Measurements from ENCODE around the gene DSCAM.
"Not testable (repeated sequence)": the region's sequence is repeated elsewhere in the genome, so short reads cannot be mapped to it uniquely, and the experiment has no call there.

Gene DSCAM

DNA sequence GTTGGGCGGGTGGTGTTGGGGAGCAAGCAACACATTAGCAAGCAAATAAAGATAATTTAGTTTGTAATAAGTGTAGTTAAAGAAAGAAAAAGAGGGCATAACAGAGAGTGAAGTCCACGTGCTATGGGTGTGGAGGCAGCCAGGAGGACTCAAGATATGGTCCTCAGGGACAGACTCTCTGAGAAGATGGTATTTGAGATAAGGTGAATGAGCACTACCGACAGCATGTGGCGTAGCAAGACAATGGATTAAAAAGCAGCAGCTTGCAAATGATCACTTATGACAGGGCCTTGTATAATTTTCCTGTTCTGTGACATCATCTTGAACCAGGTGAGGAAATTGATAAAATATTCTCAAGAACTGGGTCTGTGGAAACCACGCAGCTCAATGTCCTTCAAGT is 491.9 kb downstream of the DSCAM start:
- DNase-seq: no peak

DNA sequence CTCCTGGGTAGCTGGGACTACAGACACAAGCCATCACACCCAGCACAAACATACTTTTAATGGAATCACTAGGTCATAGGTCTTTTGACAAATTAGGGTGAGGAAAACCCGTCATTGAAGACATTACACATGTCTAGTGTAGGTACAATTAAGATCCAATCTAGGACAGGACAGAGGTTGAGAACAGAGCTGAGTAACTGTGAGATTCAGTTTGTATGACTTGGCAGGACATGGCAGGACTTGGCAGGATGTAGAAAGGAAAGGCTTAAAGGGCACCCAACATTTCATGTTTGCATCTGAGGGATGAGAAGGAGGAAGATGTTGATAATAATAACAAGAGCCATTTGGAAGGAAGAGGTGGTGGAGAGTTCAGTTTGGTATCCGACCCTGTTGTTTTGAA is 496.0 kb downstream of the DSCAM start:
- no peak for DNase-seq

DNA sequence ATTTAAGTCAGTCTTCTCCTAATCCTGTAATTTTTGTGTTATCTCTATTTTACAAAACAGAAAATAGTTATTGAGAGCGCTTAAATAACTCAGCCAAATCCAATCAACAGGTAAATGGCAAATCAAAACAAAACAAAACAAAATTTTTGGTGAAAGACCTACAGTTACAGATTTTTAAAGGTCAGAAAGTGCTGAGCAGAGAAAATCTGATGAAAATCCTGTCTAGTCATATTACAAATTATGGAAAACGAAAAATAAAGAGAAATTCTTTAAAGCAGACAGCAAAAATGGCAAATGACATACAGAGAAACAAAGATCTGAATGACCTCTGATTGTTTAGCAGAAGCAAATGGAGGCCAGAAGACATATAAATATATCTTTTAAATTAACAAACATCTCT is 497.4 kb downstream of the DSCAM start:
- no peak for DNase-seq

DNA sequence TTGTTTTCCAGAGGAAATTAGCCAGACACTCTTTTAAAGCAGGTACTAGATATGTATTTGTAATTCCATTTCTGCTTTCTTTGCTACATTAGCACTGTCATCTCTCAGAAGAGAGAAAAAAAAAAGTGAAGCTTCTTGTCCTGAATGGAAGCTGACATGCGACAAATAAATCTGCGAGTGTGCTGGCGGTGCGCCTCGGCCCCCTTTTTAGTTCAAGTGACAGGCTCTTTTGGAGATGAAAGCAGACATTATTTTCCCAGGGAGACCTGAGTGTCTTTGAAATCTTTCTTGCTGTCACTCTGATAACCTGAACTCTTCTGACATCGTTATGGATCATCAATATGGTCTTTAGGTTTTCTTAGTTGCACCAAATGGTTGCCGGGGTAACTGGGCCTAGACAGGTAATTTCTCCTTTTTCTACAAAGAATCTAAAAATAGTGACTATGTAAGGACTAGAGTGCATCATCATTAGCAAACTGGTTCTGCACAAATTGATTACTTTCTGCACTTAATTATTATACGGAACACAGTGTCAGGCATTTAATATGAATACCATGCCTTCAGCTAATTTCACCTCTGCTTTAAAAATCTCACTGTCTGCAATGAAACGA is 501.1 kb downstream of the DSCAM start:
- DNase-seq: no peak

DNA sequence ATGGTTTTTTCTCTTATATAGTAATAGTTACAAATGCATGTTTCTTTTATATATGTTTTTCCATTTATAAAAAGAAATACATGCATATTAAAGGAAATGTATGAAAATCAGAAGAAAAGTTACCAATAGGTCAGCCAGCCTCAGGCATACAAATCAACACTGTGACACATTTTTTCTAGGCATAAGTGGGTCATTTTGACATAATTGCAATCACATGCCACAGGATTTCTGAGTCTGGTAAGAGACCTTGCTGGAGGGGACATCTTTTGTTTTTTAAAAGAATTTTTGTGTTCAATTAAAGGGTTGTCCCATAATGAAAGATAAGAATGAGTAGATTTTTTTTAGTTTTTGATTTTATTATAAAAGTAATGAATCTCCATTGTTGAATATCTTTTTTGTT is 506.6 kb downstream of the DSCAM start:
- DNase-seq: no peak

DNA sequence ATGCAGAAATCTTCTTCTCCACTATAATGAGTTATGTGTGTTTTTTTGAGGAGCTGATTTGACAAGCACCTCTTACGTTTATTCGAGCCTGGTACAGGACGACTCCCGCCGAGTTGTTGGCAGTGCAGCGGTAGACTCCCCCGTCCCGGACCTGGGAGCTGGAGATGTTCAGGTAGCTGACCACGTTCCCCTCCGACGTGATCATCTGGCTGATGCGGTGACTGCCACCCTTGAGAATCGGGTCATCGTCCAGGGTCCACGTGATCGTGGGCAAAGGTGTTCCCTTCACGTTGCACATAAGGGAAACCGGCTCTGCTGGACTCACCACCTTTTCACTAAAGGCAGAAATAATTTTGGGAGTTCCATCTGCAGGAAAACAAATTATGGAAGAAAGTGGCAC is 507.9 kb downstream of the DSCAM start:
- no peak for DNase-seq

DNA sequence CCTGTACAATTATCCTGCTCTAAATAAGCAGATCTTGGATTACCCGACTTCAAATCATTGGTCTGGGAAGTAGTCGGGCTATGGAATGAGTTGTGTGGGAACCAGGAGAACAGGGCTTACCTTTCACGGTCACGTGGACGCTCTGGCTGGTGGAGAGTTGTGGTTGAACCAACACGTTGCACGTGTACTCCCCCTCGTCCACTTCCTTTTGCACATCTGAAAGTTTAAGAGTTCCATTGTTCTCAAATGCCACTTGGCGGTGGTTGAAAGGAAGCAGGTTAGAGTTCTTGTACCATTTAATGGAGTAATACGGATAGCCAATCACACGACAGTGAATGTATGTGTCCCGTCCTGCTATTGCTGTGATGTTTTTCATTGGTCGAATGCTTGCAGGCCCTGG is 509.0 kb downstream of the DSCAM start:
- no peak for DNase-seq

DNA sequence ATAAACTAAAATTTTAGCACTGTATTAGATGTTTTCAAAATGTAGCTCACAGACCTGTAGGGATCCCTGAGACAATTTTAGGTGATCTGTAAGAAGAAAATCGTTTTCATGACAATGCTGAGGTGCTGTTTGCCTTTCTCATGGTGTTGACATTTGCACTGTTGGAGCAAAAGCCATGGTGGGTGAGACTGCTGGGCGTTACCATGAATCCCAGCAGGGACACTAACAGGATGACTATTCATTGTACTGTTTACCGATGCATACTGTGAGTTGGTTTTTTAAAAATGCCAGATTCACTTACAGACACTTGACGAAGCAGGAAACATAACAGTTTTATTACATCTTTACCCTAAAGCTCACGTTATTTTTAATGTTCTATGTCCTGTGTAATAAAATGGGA is 511.3 kb downstream of the DSCAM start:
- DNase-seq: no peak

DNA sequence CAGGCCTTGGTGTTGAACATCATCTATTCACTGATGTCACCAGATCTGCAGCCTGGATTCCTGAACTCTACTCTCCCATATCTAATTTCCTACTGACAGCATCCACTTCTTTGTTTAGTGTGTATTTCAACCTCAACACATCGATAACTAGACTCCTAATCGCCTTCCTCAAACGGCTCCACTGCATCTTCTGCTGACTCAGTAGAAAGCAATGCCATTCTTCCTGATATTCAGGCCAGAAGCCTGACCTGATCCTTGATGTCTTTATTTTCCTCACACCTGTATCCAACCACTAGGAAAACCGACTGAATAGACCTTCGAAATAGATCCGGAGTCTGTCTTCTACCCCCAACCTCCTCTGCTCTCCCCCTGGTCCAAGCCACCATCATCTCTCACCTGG is 512.8 kb downstream of the DSCAM start:
- no peak for DNase-seq

DNA sequence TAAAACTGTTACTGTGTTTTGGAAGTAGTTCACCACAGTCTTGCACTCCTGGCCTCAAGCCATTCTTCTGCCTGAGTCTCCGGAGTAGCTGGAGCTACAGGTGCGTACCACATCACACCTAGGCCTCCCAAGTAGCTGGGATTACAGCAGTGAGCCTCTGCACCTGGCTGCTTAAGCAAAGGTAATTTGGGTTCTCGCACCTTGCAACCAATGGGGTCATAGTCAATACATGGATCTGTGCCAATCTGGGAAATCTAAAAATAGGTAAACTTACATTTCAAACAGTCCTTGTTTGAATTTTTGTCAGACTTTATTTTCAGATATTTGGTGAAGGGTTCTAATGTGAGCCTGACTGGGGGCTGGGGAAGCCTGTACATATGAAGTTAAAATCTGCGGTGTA is 513.2 kb downstream of the DSCAM start:
- DNase-seq: no peak

DNA sequence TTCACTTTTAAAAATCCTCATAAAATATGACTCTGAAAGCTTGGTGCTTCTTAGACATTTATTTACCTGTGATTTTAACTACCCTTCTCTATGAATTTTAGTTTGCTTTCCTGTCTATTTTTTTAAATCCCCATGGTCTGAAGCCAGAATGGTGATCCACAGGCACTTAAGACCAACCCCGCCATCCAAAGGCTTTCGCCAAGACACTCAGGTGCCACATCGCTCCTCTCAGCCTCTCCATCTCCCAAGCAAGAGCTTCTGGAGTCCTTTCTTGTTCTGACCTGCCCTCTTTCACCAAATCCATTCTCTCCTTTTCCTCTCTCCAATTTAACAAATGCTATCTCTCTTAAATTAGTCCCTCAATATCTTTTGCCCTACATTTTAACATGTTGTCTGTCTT is 515.2 kb downstream of the DSCAM start:
- DNase-seq: no peak

DNA sequence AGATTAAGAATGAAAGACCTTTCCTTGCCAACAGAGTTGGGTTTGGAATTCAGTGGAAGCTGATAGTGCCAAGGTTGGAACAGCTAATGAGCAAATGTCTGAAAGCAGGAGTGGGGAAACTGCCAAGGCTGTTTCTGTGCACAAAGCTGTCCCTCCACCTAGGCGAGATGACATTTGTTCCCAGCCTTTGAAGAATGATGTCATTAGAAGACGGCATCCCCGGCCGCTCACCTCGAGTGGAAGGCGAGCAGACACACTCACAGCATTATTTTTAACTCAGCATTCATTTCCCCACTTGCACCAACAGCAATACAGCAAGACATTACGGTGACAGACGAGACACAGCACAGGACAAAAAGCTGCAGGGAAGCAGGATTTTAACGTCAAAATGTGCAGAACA is 515.8 kb downstream of the DSCAM start:
- DNase-seq: no peak

DNA sequence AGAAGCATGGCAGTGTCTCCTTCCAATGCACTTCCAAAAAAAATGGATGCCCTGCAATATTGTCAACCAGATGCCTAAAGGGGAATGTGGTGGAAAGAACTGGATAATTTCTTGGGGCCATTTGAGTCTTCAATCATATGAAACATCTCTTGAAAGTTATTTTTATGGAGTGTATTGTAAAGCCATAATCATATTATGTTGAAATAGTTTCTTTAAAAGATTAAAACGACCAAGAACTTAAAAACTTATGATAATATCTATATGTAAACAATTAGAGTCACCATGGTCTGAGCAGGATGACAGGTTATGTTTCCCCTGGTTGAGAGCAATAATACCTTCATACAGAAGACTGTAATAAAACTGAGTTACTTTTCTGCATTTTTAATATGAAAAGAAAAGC is 522.6 kb downstream of the DSCAM start:
- DNase-seq: no peak

DNA sequence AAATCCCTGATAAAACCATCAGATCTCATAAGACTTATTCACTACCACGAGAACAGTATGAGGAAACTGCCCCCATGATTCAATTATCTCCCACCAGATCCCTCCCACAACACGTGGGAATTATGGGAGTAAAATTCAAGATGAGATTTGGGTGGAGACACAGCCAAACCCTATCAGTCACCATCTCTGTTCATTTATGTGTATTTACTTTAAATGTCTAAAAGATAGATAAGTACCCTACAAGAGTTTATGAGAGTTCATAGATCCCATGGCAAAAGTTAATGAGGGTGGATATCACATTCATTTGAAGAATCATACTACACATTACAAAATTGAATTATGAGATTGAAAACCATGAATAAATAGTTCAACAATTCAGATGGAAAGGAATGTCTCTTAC is 526.2 kb downstream of the DSCAM start:
- not testable (repeated sequence) for DNase-seq

DNA sequence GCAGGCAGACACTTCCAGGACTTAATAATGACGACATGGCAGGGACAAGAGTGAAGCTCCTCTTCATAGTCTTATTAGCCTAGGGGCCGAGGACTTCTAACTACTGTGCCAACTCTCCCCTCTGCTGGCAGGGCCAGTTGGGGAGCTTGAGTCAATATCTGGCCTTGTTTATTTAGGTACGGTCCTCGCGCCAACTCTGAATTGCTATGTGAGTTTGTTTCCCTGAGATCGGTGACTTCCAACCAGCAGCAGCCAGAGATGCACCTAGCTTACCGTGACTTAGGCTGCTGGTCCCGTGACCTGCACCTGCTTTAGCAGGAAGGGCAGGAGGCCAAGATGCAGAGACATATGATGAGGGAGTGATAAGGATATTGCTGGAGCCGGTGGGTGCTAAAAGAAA is 528.6 kb downstream of the DSCAM start:
- no peak for DNase-seq

DNA sequence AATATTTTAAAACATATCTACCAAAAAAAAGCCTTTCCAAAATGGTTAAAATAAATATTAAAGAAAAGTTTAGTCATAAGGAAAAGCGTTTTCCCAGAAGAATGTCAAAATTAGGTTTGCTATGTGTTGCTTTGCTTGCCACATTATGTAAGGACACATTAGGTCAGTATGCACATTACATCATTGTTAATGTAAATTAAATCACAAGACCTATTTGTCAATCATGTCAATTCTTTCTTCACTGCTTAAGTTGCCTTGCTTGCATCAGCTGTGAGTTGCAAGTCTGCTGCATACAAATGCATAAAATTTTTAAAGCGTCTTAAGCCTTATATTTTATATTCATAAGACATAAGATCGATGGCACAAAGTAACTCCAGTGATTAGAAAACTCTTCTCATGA is 530.9 kb downstream of the DSCAM start:
- DNase-seq: no peak

DNA sequence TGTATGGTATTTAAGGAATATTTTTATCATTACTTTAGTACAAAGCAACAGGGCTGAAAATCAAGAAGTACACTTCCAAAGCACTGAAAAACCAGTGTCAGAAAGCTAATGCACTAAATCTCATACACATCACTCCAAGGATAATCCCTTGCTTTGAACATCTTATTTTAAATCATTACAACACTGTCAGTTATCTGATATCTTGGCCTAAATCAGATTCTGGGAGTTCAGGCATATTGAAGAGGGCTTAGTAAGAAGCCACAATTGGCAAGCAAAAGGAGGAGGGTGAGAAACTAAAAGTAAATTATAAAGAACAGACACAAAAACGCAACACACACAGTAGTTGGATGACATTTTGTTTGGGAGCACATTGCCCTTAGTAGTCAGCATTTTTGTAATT is 531.3 kb downstream of the DSCAM start:
- no peak for DNase-seq

DNA sequence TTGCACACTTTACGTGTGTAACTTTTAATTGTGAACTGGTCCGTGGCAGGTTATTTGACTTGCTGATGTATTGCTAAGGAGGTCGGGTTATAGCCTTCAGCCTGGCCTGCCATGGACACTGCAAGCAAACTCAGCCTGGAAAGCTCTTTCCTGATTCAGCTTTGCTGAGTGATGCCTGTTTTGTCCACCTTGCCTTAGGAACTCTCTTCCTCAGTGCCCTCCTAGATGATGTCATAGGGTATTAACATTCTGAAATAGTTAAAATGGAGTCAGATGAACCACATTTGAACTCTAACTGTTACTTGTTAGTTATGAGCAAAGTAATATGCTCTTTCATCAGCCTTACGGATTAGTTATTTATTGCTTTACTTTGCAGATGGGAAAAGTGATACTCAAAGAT is 533.7 kb downstream of the DSCAM start:
- no peak for DNase-seq

DNA sequence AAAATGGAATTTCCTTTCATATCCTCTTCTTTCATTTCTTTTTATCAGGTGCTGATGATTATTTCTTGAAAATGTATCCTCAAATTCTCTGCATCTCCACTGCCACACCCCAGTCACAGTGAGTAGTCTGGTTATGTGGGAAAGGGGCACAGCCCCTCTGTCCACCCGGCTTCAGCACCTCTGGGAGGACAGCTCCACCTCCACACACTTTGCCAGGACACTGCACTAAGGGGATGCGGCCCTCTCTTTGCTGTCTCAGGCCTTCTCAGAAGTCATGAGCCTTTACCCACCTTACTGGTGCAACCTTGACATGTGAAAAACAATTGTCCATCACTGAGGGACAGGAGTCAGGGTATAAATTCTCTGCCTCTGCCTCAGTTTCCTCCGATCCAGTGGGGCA is 546.7 kb downstream of the DSCAM start:
- DNase-seq: no peak

DNA sequence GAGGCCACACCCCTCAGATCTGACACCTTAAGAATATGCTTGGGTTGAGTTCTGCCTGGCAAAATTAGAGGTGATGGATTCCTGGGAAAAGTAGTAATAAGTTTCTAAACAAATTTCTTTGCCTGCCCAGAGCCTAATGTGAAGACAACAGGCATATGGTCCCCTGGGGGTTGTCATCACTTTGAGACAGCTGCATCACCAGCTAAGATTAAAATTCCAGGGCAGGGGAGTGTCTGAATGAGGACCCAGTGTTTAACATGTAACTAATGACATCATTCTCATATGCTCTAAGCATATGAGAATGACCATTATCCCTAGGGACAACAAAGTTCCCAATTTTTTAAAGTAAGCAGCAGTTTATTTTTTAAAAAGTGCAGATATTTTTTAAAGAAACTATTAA is 547.5 kb downstream of the DSCAM start:
- no peak for DNase-seq

DNA sequence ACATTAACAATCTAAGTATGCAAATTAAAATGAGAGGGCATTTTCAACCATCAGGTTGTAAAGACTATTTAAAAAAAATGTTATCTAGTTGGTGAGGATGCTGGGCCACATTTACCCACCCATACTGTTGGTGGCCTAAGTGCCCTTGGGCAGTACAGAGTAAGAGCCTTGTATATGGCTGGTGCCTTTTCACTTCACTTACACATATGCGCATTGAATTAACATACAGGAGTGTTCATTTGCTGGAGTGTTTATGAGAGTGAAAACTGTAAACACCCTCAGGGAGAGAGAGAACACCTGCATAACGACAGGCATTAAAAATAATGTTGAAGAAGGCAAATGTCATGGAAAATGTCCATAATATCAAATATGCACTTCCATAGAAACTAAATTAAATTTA is 552.6 kb downstream of the DSCAM start:
- no peak for DNase-seq

DNA sequence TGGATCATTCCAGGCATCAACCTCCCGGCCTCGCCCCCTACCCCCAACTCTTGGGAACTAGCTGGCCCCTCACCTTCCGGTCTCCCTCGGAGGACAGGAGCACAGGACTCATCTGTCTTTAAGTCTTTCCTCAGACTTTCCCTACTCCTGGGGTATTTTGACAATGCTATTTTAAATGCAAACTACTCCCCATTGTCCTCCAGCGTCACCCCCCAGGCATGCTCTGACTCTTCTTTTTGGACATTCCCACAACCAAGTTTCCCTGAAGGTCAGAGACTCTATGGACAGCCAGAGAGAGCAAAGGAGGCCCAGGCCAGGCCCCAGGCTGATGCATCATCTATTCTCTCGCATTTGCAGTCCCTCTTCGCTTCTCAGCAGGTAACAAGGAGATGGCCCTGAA is 555.4 kb downstream of the DSCAM start:
- DNase-seq: no peak

DNA sequence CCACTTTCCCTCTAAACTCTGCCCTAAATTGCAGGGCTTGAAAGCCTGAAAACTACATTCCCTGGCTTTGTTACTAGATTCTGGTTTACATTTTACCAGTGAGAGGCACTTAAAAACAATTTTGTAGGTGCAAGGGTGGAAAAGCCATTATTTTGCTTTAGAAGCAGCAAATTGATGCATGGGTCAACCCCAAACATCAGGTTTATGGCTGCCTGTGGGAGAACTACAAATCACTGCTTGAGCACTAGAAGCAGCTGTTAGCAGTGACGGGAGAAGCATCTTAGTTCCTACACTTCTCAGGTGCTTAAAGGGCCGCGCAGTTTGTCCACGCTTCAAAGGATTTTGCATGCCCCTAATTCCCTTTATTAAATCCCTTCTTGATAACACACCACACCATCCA is 562.5 kb downstream of the DSCAM start:
- no peak for DNase-seq

DNA sequence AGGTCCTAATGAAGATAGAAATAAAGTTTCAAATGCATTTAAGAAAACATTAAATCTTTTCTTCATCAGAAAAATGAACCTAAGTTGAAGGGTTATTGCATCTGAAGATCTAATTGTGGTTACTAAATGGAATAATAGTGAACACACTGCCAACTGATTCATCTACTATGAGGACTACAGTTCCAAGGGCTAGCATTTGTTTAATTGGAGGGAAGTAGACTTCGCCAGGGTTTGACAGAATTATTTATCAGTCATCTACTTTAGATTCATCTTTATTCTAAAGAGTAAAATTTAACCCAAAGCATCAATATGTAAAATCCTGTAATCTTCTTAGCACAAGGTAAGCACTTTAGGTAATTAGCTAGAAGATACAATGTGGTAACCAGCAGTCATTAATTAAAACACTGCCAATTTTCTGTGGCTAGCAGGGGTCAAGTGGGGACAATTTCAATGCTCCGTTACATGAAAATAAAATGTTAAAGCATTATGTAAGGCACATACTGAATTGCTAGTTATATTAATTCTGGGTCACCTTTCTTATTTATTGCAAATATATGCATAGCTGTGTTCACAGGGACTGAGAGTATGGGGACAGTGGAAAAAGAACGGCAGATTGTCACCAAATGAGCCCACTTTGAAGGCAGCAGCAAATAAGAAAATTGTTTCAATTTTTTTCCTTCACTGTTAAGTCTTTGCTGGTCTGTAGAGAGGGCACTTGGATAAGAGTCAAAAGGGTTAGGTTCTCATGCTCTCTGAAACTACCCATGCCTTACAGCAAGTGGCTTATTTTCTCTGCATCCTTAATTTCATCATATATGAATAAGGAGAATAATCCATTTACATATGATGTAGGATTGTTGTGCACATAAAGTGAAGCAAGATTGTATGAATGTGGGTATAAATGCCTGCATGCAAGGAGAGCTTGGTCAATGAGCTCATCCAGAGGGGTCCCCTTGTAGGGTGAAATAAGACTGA is 563.8 kb downstream of the DSCAM start:
- DNase-seq: no peak

DNA sequence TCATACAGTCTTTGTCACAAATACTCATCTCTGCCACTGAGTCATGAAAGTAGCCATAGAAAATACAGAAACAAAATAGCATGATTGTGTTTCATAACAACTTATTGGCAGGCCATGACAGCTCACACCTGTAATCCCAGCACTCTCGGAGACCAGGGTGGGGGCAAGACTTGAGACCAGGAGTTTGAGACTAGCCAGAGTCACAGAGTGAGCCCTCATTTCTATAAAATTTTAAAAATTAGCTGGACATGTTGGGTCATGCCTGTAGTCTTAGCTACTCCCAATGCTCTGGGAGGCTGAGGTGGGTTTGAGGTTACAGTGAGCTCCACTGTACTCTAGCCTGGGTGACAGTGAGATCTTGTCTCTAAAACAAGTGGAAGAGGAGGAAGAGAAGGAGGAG is 568.6 kb downstream of the DSCAM start:
- no peak for DNase-seq

Data from NCI-H524 treated with DMSO at 0.1 percent for 48 hours (cell line).